Colonic mucosa (tissue), 4 donors: ENCODE data around the gene FAAH. TPM values are rescaled to one million over a fixed set of nuclear protein-coding genes. Genes with fewer than 3 reads are reported as not detected.

Experiments used
- DNase-seq: peaks from one replicate; pipeline ENCODE4 v3.0.0-alpha.2; 2020
- H3K27ac ChIP-seq: fragments of 200-600 bp; one replicate; pipeline ENCODE4 v1.8.0; 2021
- H3K27me3 ChIP-seq: fragments of 200-600 bp; one replicate; pipeline ENCODE4 v1.8.0; 2021
- H3K36me3 ChIP-seq: fragments of 200-600 bp; one replicate; pipeline ENCODE4 v1.8.0; 2021
- H3K4me1 ChIP-seq: fragments of 200-600 bp; one replicate; pipeline ENCODE4 v1.8.0; 2021; ENCODE audit warnings: mild to moderate bottlenecking
- H3K4me3 ChIP-seq: fragments of 200-600 bp; one replicate; pipeline ENCODE4 v1.8.0; 2021
- H3K9ac ChIP-seq, 2 donors: one replicate each; pipeline ENCODE4 v1.7.0; 2013; ENCODE audit warnings: control low read depth in 2 of 2, low read depth in 2 of 2, low read length in 2 of 2
- H3K9me3 ChIP-seq: fragments of 200-600 bp; one replicate; pipeline ENCODE4 v1.8.0; 2021
- intact Hi-C: fragments of 100-400 bp; cut with DNase I; formaldehyde crosslinking; loops from one replicate; pipeline ENCODE4 v1.14.1; 2022
- total RNA-seq, 2 donors: library from RNA; stranded (reverse); fragmentation: NEBNext Ultra II Directional in 1 of 2; extraction: Animal tissue kit (Norgen Biotek cat#: 25700) in 1 of 2; gene quantifications; one replicate each; pipeline ENCODE4 v1.2.1, GENCODE V29; 2021
- TF ChIP-seq, protein P1 (sequence below): fragments of 200-600 bp; IDR thresholded peaks from one replicate; pipeline ENCODE4 v1.8.0; 2022; ENCODE audit warnings: antibody characterized with exemption, mild to moderate bottlenecking
- donor health status: healthy.
- donor health status: DM: no; HTN: no; CAD: no.
- donor health status: DM: no; HTN: no; CAD: no.

FAAH gene
- total RNA-seq, 2 donors from 2014 or later: 70.0 to 117 TPM

- H3K27ac ChIP-seq: no peak overlapping the region
Measured at GRCh38 chr1:46423574-46424240, 29.6 kb downstream of the FAAH start.

DNA sequence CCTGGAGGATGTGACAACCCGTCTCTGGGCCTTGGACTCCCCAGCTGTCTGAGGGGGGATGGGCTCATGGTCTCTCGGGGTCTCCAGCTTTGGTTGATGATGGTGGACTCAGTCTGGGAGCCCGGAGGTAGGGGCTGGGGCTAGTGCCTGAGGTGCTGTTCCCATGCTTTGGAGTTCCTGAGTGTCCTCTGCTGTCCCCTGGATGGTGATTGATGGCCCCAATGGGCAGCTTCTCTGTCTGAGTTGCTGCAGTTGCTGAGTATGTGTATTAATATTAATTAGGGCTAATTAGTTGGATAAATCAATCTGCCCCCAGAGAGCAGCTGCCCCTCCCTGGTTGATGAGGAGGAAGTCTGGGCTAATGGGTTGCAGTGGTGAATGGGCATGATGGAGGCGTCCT lies 30.6 kb downstream of the FAAH start:
- Histone ChIP-seq H3K27ac (no peak overlapping the region), H3K9ac (no peak overlapping the region), H3K4me1 (no peaks in the 10 kb centered on the region), H3K27me3 (no peaks in the 10 kb centered on the region), H3K9me3 (no peaks in the 10 kb centered on the region), H3K4me3 (no peak overlapping the region), H3K36me3 (no peaks in the 10 kb centered on the region)
- DNase-seq: no peak
- intact Hi-C loops: no loop called here
- TF ChIP-seq, protein P1, sequence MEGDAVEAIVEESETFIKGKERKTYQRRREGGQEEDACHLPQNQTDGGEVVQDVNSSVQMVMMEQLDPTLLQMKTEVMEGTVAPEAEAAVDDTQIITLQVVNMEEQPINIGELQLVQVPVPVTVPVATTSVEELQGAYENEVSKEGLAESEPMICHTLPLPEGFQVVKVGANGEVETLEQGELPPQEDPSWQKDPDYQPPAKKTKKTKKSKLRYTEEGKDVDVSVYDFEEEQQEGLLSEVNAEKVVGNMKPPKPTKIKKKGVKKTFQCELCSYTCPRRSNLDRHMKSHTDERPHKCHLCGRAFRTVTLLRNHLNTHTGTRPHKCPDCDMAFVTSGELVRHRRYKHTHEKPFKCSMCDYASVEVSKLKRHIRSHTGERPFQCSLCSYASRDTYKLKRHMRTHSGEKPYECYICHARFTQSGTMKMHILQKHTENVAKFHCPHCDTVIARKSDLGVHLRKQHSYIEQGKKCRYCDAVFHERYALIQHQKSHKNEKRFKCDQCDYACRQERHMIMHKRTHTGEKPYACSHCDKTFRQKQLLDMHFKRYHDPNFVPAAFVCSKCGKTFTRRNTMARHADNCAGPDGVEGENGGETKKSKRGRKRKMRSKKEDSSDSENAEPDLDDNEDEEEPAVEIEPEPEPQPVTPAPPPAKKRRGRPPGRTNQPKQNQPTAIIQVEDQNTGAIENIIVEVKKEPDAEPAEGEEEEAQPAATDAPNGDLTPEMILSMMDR: no peak

More at GRCh38 chr1:46423574-46424240, 29.6 kb downstream of the FAAH start:
- TF ChIP-seq, protein P1: no peak
- Histone ChIP-seq H3K9ac (no peak overlapping the region), H3K9me3 (no peaks in the 10 kb centered on the region), H3K4me3 (no peak overlapping the region), H3K36me3 (no peaks in the 10 kb centered on the region), H3K27me3 (no peaks in the 10 kb centered on the region), H3K4me1 (no peaks in the 10 kb centered on the region)
- intact Hi-C loops: no loop called here
- no peak for DNase-seq

DNA sequence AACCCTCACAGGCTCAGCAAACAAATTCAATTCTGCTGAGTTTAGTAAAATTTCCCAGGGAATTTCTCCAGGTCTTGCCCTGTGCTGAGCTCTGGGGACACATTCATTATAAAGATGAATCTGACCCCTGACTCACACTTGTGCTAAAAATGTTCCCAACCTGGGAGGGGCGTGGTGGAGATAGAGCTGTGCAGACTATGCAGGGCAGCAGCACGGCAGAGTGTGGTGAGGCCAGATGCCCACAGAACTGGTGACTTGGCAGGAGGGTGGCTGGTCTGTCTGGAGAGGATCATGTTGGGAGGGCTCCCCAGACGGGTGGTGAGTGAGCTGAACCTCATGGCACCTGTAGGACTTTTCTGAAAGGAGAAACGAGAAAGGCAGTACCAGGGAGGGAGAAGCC lies 31.6 kb downstream of the FAAH start:
- Histone ChIP-seq H3K27me3 (no peaks in the 10 kb centered on the region), H3K9ac (no peak overlapping the region), H3K4me1 (no peaks in the 10 kb centered on the region), H3K9me3 (no peaks in the 10 kb centered on the region), H3K36me3 (no peaks in the 10 kb centered on the region), H3K4me3 (no peak overlapping the region), H3K27ac (no peak overlapping the region)
- intact Hi-C loops: no loop called here
- TF ChIP-seq, protein P1: no peak
- DNase-seq: no peak

DNA sequence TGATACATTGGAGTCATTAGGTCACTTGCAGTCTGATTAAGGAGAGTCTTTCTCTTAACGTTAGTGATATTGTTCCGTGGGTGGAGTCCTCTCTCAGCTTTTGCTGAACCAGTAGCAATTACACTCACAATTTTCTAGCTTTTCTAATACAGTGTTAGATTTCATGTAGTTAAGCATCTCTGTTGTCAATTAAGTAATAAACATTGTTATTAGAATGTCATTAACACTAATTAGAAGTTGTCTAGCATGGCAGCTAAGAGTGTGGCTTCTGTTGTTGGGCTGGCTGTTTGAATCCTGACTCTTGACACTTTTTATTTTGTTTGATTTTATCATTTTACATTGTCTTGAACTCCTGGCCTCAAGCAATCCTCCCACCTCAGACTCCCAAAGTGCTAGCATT lies 33.4 kb downstream of the FAAH start:
- intact Hi-C loops: no loop called here

DNA sequence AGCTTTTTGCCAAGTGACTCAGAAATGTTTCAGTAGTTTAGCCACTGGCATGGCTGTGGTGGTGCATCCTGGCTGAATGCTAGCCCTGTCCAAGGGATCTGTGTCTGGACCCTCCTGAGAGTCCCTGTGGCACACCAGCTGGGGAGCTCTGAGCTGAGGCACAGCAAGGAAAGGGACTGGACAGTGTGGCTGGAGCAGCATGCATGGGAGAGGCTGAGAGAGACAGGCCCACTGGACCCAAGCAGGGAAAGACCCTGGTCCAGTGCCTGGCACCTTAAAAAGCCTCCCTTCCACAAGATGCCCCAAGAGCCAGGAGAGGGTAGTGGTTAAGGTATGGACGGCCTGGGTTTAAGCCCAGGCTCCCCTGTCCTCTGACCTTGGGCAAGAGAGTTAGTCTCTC lies 35.3 kb downstream of the FAAH start:
- no peaks in the 10 kb centered on the region for H3K36me3 ChIP-seq
- H3K9ac ChIP-seq: no peak overlapping the region
- H3K27ac ChIP-seq: no peak overlapping the region
- no peaks in the 10 kb centered on the region for H3K4me1 ChIP-seq
- no peaks in the 10 kb centered on the region for H3K9me3 ChIP-seq
- intact Hi-C loops: no loop called here
- H3K4me3 ChIP-seq: no peak overlapping the region
- H3K27me3 ChIP-seq: no peaks in the 10 kb centered on the region
- TF ChIP-seq, protein P1: no peak
- DNase-seq: no peak

More for the DNA sequence above, 33.4 kb downstream of the FAAH start:
- no peaks in the 10 kb centered on the region for H3K9me3 ChIP-seq
- no peak overlapping the region for H3K27ac ChIP-seq
- no peaks in the 10 kb centered on the region for H3K4me1 ChIP-seq
- no peak overlapping the region for H3K4me3 ChIP-seq
- H3K9ac ChIP-seq: no peak overlapping the region
- TF ChIP-seq, protein P1: no peak
- H3K27me3 ChIP-seq: no peaks in the 10 kb centered on the region
- no peaks in the 10 kb centered on the region for H3K36me3 ChIP-seq
- DNase-seq: no peak
